Measurements from ENCODE around the gene PAMR1.

PAMR1 gene

GRCh38 chr11:35433588-35433987, 91.8 kb downstream of the PAMR1 start:
- no peak for DNase-seq

GRCh38 chr11:35432464-35432863, 93.0 kb downstream of the PAMR1 start:
- no peak for DNase-seq

- no peak for DNase-seq
Observed at GRCh38 chr11:35427071-35427470, 98.3 kb downstream of the PAMR1 start.

- no peak for DNase-seq
Observed at GRCh38 chr11:35426351-35426750, 99.1 kb downstream of the PAMR1 start.

- DNase-seq, result no peak
Observed at GRCh38 chr11:35425603-35426212, 99.7 kb downstream of the PAMR1 start.

DNA sequence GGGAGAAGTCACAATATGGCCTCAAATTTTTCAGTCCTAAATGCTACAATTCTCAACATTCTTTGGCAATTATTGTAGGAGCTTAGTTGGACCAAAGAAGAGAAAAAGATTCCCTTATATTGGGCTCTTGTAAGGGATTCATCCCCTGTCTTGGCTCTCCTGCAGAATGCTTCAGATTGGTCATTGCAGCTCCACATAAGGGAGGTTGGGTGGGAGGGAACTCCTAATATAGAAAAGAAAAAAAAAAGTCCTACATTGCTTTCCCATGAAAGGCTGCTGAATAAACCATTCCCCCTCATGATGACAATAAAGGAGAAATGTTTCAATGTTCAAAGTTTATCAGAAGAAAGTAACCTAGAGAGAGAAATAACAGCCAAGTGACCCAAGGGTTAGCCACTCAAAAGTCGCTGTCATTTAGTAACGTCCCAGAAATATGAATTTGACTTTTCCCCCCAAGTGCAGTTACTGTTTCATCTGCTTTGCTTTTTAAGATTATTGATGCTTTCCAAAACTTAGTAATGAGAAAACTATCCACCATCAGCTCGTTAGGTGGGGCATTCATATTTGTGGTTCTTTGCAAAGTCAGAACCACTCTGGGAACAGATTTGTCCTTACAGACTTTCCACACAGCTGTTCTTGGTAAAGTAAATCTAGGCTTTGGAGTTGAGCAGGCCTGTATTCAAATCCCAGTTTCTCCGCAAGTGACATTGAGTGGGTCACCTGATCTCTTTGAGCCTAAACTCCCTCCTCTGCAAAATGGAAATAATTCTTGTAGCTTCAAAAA, 101.1 kb downstream of the PAMR1 start:
- no peak for DNase-seq

DNA sequence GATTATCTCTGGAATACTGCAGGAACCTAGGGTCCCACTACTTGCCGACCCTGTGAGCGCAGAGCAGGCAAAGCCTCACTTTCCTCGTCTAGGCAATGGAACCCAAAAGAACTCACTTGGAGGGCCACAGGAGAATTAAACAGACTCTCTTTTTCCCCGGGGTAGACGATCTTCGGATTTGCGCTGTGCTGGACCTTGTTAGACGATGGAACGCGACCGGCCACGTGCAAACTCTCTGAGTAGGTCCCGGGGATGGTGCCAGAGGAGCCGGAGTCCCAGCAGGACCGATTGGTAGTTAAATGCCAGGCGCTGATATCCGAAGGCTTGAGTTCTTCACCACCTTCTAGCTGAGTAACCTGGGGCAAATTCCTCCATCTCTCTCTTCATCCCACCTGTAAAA, 105.0 kb downstream of the PAMR1 start:
- no peak for DNase-seq

GRCh38 chr11:35419830-35420333, 105.5 kb downstream of the PAMR1 start:
- no peak for DNase-seq

DNA sequence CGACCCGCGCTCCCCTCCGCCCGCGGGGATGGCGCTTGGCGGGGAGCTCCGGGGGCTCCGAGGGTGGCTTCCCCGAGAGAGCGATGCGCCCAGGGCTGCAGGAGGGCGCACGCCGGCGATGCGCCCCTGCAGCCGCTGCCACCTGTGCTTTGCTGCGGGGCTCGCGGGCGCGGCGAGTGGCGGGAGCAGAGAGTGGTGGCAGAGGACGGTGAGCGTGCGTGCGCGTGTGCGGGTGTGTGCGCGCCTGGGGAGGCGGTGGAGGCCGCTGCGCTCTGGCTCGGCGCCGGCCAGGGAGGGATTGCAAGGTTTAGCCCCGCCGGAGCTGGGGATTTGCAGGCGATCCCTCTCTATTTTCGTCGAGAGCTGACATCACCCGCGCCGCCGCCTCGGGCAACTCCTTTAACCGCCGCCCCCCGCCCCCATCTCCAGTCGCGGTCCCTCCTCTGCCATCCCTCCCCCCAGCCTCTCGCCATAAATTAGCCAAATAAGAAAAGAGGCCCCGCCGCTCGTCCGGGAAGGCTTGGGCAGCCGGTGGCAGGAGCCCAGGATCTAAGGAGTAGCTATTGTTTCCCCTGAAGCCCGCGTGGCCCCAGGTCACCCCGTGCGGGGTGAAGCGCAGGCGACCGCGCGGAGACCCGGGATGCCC, 106.1 kb downstream of the PAMR1 start, which contains the start of gene SLC1A2:
Gene SLC1A2, minus strand, starts transcription at position 375 of the 646 bp plus-strand sequence. CDS start 592 bp downstream, outside the sequence.
- no peak for DNase-seq

DNA sequence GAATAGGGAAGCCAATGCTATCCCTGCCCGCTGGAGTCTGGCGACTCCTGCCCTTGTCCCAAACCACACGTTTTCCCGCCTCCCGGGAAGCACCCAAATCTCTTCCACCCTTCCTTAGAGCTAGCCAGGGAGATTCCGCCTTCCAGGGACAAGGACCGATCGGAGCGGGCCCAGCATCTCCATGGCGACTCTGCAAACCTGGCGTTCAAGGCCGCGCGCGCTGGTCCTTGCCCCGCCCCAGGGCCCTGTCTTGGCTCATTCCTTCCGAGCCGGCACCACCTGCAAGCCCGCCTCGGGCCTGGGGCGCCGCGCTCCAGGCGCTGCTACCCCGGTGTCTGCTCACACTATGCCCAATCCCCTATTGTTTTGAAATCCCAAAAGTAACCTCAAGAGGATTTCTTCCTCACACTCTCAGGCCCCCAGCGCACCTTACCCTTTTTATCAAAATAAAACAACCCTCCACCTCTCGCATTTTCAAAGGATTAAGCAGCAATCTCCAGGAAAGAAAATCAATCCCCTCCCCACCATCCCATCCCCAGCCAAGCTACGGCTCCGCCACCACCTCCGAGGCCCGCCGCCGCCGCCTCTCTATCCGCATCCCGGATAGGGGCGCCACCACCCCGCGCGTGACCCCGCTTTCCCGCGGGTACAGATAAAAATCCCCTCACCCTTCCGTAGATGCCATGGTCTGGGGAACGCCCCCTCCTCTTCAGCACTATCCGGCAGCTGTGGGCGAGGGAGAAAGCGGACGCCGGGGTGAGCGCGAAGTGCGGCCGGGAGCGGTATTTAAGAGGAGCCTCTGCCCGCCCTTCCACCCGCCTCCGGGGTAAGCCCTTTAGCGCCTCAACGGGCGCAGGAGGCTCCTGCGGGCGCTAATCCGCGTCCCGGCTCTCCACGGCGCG, 106.9 kb downstream of the PAMR1 start:
- no peak for DNase-seq

GRCh38 chr11:35415487-35415886, 109.9 kb downstream of the PAMR1 start:
- no peak for DNase-seq

GRCh38 chr11:35414776-35415175, 110.6 kb downstream of the PAMR1 start:
- DNase-seq, result no peak

- no peak for DNase-seq
Observed at GRCh38 chr11:35414311-35414710, 111.1 kb downstream of the PAMR1 start.

- DNase-seq, result no peak
Observed at GRCh38 chr11:35413598-35413997, 111.8 kb downstream of the PAMR1 start.

GRCh38 chr11:35412285-35412684, 113.1 kb downstream of the PAMR1 start:
- DNase-seq, result no peak

DNA sequence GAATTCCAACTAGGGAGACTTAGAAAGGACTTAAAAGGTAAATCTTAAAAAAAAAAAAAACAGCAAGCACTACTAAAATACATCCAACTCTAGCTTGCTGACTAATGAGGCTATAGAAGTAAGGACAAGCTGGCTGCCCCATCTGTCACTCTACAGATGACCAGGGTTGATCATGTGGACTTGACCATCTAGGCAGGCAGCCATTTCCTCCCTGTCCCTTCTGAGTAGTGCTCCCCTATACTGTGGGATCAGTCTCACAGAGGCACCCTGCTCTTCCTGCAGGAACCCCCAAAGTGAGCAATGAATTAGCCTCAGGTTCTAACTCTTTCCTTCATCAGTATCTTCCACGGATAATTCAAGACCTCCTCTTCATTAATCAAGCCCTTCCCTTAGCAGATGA, 118.4 kb downstream of the PAMR1 start:
- no peak for DNase-seq

GRCh38 chr11:35404388-35404775, 121.0 kb downstream of the PAMR1 start:
- no peak for DNase-seq

DNA sequence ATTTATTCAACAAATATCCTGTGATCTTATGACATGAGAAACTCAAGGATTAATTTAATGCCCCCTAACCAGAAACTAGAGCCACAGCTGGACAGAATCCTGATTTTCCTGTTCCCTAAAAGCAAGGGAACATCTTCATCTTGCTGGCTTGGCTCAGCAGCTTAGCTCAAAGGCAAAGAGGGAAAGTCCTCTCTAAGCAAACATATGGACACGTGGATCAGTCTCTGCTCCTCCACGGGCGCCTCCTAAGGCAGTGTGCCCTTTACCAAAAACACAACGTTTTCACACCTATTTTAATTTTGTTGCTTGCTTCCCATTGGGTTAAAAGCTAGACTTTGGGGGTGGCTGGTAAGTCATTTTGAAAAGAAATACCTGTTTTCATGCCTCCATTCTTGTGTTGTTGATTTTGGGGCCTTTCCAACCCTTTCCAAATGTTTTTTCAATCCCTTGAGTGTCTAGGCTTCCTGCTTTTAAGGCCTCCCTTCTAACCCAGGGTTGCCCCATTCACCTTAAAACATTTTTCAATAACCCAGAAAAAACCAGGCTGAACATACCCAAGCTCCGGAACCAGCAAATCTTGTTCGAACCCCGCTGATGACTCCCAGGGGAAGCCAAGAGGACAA, 121.5 kb downstream of the PAMR1 start:
- no peak for DNase-seq

DNA sequence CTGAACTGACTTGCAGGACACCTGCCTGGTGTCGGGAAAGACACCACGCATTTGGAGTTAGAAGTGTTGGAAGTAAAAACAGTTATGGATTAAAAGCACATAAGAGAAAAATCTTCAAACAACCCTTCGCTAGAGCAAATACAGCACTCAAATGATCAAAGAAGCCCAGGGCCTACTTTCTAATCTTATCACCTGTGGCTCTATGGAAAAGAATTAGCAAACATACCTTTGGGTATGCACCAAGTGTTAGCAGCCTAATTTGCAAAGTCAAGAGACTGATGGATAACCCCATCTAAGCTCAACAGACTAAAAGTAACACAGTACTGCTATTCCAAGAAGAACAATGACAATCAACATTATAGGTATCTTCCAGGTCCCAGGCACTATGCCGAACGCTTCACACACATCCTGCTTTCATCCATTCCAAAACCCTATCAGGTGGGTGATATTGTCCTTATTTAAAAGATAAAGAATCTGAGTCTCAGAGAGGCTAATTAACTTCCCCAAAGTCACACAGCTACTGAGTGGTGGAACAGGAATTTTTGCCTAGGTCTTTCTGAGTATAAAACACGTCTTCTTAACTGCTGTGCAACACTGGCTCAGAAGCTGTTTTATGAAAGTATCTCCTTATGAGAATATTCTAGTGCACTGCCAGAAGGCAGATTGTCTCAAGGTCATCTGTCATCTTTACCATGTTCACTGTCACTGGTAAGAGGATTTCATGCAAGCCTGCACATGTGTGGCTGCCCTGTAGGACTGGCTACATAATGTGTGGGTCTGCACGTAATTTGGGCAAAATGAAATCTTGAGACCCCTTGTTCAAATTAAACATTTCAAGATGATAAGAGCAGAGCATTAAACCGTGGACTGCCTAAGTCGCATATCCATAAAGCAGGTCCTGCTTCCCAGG, 122.4 kb downstream of the PAMR1 start:
- no peak for DNase-seq

GRCh38 chr11:35398881-35399280, 126.5 kb downstream of the PAMR1 start:
- no peak for DNase-seq

GRCh38 chr11:35394941-35395340, 130.5 kb downstream of the PAMR1 start:
- DNase-seq, result no peak

Measured in SHP77 treated with DMSO at 0.1 percent for 48 hours (cell line).